HG02571 (cell line): ENCODE measurements around the gene PTK6.

Experiments
- ATAC-seq: cut with Tn5 transposase; IDR thresholded peaks from one replicate; pipeline ENCODE4 v1.9.1; 2021; ENCODE audit warnings: mild to moderate bottlenecking, moderate library complexity; ENCODE audit not compliant: unreplicated experiment

The PTK6 gene

GRCh38 chr20:63545814-63546213 lies 8.6 kb upstream of the PTK6 start:
- ATAC-seq, result no peak

- ATAC-seq, result no peak
These were observed 7.9 kb upstream of the PTK6 start for GRCh38 chr20:63544958-63545516.

GRCh38 chr20:63544241-63544957 lies 7.2 kb upstream of the PTK6 start:
- ATAC-seq, result no peak

DNA sequence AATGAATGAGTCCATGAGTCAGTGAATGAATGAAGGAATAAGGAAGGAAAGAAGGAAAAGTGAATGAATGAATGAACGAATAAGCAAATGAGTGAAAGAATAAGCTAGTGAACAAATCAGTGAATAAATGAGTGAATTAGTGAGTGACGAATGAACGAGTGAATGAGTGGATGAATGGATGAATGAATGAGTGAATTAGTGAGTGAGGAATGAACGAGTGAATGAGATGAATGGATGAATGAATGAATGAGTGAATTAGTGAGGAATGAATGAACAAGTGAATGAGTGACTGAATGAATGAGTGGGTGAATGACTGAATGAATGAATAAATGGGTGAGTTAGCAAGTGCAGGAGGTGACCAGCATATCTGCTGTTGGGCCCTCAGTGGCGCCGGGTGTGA lies 6.6 kb upstream of the PTK6 start:
- no peak for ATAC-seq

DNA sequence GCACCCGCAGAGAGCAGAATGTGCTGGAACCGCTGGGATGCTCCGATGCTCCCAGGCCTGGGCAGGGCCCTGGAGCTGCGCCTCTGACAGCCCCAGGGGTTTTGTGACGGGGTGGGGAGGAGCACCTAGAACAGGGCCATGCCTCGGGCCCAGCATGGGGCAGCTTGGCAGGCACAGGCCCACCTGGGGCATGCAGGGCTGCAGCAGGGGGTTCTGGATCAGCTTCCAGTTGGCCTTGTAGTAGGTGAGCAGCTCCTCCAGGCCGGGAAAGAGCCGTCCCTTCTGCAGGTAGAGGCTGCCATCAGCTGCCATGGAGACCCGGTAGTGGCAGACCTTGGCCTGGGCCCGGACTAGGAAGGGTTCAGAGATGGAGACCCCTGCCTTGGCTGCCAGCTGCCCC lies 6.0 kb upstream of the PTK6 start:
- ATAC-seq, result no peak

DNA sequence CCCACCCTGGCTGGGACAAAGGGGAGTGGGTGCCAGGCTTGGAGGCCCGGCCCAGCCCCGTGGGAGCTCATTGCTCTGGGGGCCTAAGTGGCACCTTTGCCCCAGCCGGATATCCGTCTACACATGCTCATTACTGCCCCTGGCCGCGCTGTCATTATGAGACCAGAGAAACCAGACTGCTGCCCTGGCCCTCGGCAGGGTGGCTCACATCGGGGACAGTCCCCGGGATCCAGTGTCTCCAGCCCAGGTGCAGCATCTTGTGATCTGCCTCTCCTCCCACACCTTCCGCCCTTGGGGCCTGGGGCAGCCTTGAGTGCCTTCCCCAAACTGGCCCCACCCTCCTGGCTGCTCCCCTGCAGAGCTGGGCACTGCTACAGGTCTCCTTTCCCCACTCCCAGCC lies 5.5 kb upstream of the PTK6 start:
- ATAC-seq, result no peak

DNA sequence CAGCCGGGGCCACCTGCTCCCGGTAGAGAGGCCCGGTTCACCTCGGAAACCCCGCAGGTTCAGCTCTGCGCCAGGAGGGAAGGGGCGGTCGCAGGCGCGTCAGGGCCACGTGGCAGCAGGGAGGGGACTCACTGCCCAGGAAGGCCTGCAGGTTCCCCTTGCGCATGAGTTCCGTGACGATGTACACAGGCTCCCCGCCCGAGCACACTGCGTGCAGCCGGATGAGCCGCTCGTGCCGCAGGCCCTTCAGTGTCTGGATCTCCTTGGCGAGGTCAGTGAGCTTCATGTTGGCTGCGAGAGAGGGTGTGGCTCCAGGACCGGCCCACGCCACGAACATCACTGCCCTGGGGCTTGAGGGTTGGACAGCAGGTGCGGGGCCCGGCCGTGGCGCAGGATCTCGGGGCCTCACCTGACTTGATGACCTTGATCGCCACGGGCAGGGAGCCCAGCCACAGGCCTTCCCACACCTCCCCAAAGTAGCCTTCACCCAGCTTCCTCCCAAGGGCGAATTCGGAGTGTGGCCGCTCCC lies 4.9 kb upstream of the PTK6 start:
- ATAC-seq, result no peak

DNA sequence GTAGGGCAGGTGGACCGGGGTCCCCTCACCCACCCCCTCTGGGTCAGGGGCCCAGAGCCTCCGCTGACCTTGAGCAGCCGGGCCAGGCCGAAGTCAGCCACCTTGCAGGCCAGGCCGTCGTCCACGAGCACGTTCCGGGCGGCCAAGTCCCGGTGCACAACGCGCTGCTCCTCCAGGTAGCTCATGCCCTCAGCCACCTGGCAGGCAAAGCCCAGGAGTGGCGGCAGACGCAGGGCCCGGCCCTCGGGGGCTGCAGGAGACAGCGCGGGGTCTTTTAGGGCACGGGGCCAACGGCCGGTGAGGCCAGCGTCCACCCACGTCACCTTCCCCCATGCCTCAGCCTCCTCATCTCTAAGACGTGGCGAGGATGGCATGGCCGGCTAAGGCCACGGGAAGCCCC lies 4.2 kb upstream of the PTK6 start:
- ATAC-seq, result no peak

GRCh38 chr20:63540417-63541186 lies 3.4 kb upstream of the PTK6 start:
- ATAC-seq, result no peak

GRCh38 chr20:63539441-63540370 lies 2.5 kb upstream of the PTK6 start:
- ATAC-seq, result no peak

DNA sequence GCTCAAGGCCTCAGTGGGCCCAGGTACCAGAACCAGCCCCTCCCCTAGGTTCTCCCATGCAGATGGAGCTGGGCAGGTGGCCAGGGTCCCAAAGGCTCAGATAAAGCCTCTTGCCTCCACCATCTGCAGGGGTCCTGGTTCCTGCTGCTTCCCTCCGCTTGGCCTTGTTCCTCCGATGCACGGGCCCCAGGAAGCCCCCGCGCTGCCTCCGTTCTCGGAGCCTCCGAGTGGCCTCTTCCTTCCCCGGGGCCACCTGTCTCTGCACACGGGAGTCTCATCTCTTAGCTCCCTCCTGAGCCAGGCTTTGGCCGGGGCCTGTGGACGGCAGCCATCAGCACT lies 1.9 kb upstream of the PTK6 start:
- no peak for ATAC-seq

DNA sequence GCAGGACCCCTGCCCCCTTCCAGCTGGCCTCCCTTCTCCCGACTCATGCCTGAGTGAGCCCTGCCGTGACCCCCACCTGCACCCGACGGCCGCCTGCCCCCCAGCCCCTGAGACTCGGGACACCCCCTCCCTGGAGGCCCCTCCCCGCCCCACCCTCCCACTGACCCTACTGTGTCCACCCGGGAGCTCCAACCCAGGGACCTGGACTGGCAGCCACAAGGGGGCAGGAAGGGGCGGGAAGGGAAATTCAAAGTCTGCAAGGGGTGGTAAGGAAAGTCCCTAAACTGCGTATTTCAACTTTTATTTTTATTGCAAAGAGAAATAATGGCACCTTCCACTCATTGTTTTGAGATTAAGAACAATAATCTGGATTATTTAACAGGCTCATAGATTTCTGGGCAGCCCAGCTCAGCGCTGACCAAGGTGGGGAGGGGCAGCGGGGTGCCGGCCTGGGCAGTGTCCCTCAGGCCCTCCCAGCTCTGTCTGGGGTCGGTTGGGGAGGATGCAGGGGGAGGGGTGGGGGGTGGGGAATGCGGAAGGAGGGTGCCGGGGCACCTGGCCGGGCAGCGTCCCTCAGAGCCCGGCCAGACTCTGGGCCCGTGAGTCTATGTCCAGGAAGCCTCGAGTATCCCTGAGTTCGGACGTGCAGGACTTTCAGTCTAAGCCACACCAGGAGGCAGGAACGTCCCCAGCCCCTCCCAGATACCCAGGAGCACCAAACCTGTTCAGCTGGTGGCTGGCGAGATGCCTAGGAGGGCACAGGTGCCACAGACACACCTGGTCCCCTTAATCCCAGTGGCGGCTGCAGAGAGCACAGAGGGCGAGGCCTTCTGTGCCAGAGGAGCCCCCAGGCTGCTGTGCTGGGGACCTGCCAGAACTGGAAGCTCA lies 1.3 kb upstream of the PTK6 start:
- no peak for ATAC-seq

- ATAC-seq, result peak; percentile 79
These were observed 488 bp upstream of the PTK6 start for GRCh38 chr20:63537525-63538203.

GRCh38 chr20:63536241-63536977 lies 767 bp downstream of the PTK6 start:
- no peak for ATAC-seq

- ATAC-seq, result no peak
These were observed 2.1 kb downstream of the PTK6 start for GRCh38 chr20:63534831-63535651.

DNA sequence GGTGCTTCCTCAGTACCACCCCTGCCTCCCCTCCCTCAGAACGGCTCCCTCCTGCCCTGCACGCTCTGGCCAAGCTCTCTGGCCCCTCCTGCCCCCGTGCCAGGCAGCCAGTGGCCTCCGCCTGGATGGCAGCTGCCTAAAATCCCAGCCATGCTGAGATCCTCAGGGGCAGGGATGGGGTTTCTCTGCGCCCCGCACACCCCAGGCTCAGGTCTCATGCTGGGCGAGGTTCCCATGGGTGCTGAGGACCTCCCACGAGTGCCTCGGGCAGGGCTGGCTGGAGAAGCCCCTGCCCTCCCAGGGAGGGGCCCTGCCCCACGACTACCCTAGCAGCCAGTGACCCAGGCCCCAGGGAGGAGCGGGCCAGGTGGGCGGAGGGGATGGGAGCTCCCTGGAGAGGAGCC lies 2.7 kb downstream of the PTK6 start:
- no peak for ATAC-seq

DNA sequence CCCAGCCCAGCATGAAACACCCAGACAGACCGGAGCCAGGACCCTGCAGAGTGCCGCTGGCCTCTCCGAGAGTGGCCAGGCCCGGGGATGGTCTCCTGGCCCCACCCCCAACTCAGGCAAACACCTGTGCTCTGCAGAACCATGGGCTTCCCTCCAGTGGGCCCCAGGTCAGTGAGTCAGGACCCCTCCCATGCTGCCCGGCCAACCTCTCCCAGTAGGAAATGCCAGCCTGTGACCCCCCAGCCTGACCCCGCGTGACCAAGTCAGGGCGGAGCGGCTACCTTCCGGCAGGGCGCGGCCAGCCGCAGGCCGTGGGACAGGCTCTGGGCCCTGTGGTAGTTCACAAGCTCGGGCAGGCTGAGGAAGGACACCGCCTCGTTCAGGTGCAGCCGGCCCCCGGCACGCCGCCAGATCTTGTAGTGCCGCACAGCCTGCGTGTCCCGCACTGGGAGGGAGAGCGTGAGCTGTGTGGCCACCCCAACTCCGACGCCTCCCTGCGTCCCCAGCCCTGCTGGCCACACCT lies 3.2 kb downstream of the PTK6 start:
- no peak for ATAC-seq

- no peak for ATAC-seq
These were observed 3.8 kb downstream of the PTK6 start for GRCh38 chr20:63533388-63533787.
